Measurements from ENCODE around the gene BPI.
"Not testable (repeated sequence)": the region's sequence is repeated elsewhere in the genome, so short reads cannot be mapped to it uniquely, and the experiment has no call there.

BPI gene

DNA sequence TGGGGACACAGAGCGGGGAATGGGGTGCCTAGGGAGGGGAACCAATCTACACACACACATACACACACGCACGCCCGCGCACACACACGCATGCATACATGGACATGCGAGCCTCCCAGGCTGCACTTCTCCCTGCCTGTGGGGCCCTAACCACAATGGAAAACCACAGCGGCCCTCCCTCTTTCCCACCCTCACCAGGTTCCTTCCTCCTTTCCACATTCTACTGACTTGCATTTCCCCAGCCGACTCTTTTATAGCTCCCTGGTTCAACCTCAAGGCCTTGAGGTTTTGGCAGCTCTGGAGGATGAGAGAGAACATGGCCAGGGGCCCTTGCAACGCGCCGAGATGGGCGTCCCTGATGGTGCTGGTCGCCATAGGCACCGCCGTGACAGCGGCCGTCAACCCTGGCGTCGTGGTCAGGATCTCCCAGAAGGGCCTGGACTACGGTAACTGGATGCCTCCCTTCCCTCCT is at the start of gene BPI:
Gene BPI (plus strand): TSS at position 249 of the 472 bp plus-strand sequence. CDS start 68 bp downstream, at position 317.
- no peaks in the 10 kb centered on the region for H3K4me1 ChIP-seq
- H3K9ac ChIP-seq, result no peak within 1 kb of the TSS
- no peaks in the 10 kb centered on the region for H3K79me2 ChIP-seq
- no peak within 1 kb of the TSS for H3K27ac ChIP-seq
- no peaks in the 10 kb centered on the region for H3K27me3 ChIP-seq (ENCODE audit: control insufficient read depth, insufficient read depth, low read length)
- no peak within 1 kb of the TSS for H3K4me3 ChIP-seq (ENCODE audit: low read depth, low read length)
- no peak within 1 kb of the TSS for H2AFZ ChIP-seq
- no peaks in the 10 kb centered on the region for H3K36me3 ChIP-seq (ENCODE audit: control insufficient read depth, insufficient read depth, low read length)
- TF ChIP-seq, protein P1, sequence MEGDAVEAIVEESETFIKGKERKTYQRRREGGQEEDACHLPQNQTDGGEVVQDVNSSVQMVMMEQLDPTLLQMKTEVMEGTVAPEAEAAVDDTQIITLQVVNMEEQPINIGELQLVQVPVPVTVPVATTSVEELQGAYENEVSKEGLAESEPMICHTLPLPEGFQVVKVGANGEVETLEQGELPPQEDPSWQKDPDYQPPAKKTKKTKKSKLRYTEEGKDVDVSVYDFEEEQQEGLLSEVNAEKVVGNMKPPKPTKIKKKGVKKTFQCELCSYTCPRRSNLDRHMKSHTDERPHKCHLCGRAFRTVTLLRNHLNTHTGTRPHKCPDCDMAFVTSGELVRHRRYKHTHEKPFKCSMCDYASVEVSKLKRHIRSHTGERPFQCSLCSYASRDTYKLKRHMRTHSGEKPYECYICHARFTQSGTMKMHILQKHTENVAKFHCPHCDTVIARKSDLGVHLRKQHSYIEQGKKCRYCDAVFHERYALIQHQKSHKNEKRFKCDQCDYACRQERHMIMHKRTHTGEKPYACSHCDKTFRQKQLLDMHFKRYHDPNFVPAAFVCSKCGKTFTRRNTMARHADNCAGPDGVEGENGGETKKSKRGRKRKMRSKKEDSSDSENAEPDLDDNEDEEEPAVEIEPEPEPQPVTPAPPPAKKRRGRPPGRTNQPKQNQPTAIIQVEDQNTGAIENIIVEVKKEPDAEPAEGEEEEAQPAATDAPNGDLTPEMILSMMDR (IDR thresholded peaks at IDR 0.05), result no peak
- no peaks in the 10 kb centered on the region for H3K9me3 ChIP-seq (ENCODE audit: control insufficient read depth, low read length)
- no peak within 1 kb of the TSS for H3K4me2 ChIP-seq (ENCODE audit: low read length)

- not testable (repeated sequence) for H3K4me1 ChIP-seq; H3K79me2 ChIP-seq; H3K36me3 ChIP-seq (ENCODE audit: control insufficient read depth, insufficient read depth, low read length); H3K27ac ChIP-seq; H3K9ac ChIP-seq; H3K9me3 ChIP-seq (ENCODE audit: control insufficient read depth, low read length); H3K4me2 ChIP-seq (ENCODE audit: low read length); H3K27me3 ChIP-seq (ENCODE audit: control insufficient read depth, insufficient read depth, low read length); H3K4me3 ChIP-seq (ENCODE audit: low read depth, low read length); H2AFZ ChIP-seq
Measured at GRCh38 chr20:38254621-38255020, 49.3 kb upstream of the BPI start.

DNA sequence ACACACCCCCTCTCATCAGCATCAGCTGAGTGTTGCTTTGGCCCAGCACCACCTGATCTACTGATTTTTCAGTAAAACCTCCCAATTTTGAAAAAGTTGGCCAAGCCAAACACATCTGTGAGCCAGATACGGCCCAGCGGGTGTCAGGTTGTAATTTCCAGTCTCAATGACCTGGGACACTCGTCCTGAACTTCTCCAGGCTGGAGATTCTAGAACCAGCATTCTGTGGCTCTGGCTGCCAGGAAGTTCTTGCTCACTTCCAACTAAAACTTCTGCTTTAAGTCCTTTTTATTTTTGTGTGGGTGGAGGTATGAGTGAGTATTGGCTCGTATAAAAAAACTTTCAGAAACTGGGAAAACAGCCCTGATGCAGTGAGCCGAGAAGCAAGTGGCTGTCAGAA is 48.6 kb upstream of the BPI start:
- Histone ChIP-seq H3K36me3 (ENCODE audit: control insufficient read depth, insufficient read depth, low read length) (no peaks in the 10 kb centered on the region), H3K27me3 (ENCODE audit: control insufficient read depth, insufficient read depth, low read length) (peaks cover 3% of the 10 kb centered on the region), H3K9me3 (ENCODE audit: control insufficient read depth, low read length) (no peaks in the 10 kb centered on the region), H3K27ac (no peak overlapping the region), H3K4me2 (ENCODE audit: low read length) (no peak overlapping the region), H3K9ac (no peak overlapping the region), H2AFZ (no peak overlapping the region), H3K79me2 (no peaks in the 10 kb centered on the region), H3K4me1 (no peaks in the 10 kb centered on the region), H3K4me3 (ENCODE audit: low read depth, low read length) (no peak overlapping the region)
- TF ChIP-seq, protein P1 (IDR thresholded peaks at IDR 0.05), result no peak

DNA sequence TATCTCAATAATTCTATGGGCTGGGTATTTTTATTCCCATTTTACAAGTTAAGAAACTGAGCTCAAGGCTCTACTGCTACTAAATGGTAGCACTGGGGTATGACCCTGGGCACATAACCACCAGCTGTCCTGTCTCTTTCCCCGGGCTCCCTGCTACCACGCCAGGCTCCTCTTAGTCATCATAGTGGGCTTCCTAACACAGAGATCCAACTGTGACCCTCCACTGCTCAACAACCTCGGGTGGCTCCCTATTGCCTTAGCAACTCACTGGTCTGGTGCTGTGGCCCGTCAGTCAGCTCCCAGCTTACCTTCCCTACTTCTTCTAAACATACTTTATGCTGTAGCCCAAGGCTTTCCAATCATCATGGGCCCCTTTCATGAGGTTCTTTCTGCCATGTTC is 47.9 kb upstream of the BPI start:
- Histone ChIP-seq H2AFZ (no peak overlapping the region), H3K4me1 (no peaks in the 10 kb centered on the region), H3K27ac (no peak overlapping the region), H3K27me3 (ENCODE audit: control insufficient read depth, insufficient read depth, low read length) (peaks cover 3% of the 10 kb centered on the region), H3K9me3 (ENCODE audit: control insufficient read depth, low read length) (no peaks in the 10 kb centered on the region), H3K36me3 (ENCODE audit: control insufficient read depth, insufficient read depth, low read length) (no peaks in the 10 kb centered on the region), H3K4me2 (ENCODE audit: low read length) (no peak overlapping the region), H3K4me3 (ENCODE audit: low read depth, low read length) (no peak overlapping the region), H3K79me2 (no peaks in the 10 kb centered on the region), H3K9ac (no peak overlapping the region)
- TF ChIP-seq, protein P1 (IDR thresholded peaks at IDR 0.05), result no peak

- TF ChIP-seq, protein P1 (IDR thresholded peaks at IDR 0.05), result no peak
- Histone ChIP-seq H3K9ac (no peak overlapping the region), H2AFZ (no peak overlapping the region), H3K36me3 (ENCODE audit: control insufficient read depth, insufficient read depth, low read length) (no peaks in the 10 kb centered on the region), H3K27ac (no peak overlapping the region), H3K4me1 (no peaks in the 10 kb centered on the region), H3K9me3 (ENCODE audit: control insufficient read depth, low read length) (no peaks in the 10 kb centered on the region), H3K4me3 (ENCODE audit: low read depth, low read length) (no peak overlapping the region), H3K79me2 (no peaks in the 10 kb centered on the region), H3K27me3 (ENCODE audit: control insufficient read depth, insufficient read depth, low read length) (peaks cover 3% of the 10 kb centered on the region), H3K4me2 (ENCODE audit: low read length) (no peak overlapping the region)
Measured at GRCh38 chr20:38256966-38257365, 47.0 kb upstream of the BPI start.
